Islet precursor cell (in vitro differentiated cells): Measurements from ENCODE around the gene GALNT12.
A peak's percentile ranks its signal among the peaks of the same experiment; 100 is the strongest.

ENCODE experiments used
- DNase-seq: peaks from one replicate; pipeline ENCODE4 v3.0.0-alpha.2; 2018

The GALNT12 gene

DNA sequence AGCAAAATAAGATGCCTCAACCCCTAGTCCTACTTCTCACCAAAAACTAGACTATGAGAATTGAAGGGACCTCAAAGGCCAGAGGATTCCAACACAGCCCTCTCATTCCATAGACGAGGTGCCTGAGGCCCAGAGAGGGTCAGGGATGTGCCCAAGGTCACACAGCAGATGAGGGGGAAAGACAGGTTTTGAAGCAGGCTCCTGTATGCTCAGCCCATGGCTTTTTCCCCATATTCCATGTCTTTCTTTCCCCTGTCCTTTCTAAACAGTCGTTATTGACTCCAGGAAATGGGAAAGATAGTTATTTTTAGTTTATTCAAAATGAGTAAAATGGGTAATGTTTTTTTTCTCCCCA, 75.1 kb downstream of the GALNT12 start:
- no peak for DNase-seq

DNA sequence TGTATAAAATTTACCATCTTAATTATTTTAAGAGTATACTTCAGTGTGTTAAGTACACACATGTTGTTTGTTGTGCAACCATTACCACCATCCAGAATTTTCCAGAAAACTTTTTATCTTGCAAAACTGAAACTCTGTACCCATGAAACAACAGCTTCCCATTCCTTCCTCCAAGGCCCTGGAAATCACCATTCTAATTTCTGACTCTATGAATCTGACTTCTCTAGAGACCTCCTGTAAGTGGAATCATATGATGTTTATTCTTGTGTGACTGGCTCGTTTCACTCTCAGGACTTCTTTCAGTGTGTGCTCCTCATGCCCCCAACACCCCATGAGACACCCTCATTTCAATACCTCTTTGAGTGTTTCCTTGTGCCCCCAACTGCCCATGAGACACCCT, 75.8 kb downstream of the GALNT12 start:
- no peak for DNase-seq

GRCh38 chr9:98884849-98885248, 77.4 kb downstream of the GALNT12 start:
- DNase-seq = no peak

GRCh38 chr9:98885575-98886295, 78.3 kb downstream of the GALNT12 start:
- DNase-seq = no peak

- no peak for DNase-seq
Measured at GRCh38 chr9:98886691-98887229, 79.3 kb downstream of the GALNT12 start.

DNA sequence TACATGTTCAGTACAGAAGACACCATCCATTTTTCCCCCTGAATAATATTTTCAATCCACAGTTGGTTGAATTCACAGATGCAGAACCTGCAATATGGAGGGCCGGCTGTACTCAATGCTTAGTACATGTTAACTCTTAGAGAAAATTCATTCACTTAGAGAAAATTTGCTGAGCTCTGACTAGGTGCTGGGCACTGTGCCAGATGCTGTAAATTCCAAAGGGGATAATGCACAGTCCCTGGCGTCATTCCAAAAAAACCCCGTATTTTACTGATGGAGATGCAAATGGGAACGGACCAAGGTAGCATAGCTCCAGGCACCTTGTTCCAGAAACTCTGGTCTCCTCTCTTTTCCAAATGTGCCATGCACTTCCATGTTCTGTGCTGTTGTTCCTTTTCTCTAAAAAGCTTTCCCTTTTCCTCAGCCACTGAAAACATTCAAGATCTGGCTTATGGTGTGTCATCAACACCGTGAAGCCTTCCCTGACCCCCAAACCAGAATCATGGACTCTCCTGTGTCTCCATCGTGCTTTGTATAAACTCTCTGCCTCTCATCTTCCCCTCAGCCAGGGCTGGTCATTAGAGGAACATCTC, 80.5 kb downstream of the GALNT12 start:
- no peak for DNase-seq

GRCh38 chr9:98888801-98889421, 81.4 kb downstream of the GALNT12 start:
- no peak for DNase-seq

GRCh38 chr9:98890256-98890655, 82.8 kb downstream of the GALNT12 start:
- DNase-seq = no peak

GRCh38 chr9:98892288-98892687, 84.8 kb downstream of the GALNT12 start:
- DNase-seq = no peak

DNA sequence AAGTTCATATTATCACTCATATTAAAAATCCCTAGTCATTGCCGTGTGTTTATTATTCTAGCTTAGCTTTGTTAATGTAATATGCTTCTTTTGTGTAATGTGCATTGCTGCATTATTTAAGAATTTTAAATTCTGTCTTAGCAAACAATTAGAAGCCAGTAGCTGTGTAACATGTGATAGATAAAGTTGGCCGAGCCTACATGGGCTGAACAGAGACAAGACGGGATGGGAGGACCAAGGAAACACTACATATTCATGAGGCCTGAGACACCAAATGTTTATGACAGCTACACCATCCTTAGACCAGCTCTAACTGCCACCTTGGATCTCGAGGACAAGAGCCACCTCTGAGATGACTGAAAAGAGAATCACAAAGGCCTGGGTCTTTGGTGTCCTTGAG, 85.2 kb downstream of the GALNT12 start:
- DNase-seq = no peak

DNA sequence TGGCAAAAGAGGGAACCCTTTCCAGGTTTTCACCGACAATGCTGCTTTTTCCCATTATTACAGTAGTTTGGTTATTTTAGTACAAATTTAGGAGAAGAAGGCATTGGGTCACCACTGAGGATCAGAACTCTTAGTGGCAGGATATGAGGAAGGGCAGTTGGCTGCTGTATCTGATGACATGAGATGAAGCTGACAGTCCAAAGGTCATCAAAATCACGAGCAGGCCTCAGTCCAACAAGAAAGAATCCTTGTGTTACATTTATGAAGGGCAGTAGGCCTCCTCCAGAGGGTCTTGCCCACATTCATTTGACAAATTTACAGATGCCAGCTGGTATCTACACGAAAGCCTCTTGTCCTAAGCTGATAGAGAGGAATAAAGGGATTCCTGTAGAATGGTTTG, 86.7 kb downstream of the GALNT12 start:
- no peak for DNase-seq

DNA sequence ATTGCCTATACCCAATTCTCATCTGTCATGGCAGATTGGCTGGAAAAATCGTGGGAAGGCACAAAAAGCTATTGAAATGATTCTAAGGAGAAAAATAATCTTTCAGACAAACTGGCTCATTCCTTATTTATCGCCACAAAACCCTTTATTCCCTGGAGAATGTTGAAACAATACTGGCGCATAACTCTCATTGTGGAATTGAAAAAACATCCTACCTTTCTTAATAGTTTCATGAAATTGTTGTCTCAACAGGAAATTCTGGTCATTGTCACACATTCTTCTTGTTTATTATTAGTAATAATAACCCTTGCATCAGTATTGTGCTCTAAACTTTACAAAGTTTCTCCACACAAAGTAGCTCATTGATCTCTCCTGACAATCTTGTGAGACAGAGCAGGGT, 87.3 kb downstream of the GALNT12 start:
- no peak for DNase-seq

DNA sequence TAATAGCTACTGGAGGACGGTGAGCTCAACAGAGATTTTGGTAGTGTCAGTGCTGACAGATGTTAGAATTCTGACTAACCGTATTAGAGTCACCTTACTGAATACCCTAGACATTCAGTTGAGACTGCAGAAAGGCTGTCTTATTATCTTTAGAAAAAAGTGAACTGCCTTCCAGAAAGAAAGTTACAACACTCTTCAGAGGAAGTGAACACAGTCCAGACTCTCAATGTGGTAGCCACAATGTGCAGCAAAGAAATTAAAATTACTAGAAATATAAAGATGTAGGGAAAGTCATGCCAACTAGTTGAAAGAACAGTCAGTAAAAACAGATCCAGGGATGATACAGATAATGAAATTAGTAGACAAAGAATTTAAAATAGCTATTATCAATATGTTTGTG, 89.2 kb downstream of the GALNT12 start:
- no peak for DNase-seq

- DNase-seq = no peak
Measured at GRCh38 chr9:98897745-98898144, 90.3 kb downstream of the GALNT12 start.

DNA sequence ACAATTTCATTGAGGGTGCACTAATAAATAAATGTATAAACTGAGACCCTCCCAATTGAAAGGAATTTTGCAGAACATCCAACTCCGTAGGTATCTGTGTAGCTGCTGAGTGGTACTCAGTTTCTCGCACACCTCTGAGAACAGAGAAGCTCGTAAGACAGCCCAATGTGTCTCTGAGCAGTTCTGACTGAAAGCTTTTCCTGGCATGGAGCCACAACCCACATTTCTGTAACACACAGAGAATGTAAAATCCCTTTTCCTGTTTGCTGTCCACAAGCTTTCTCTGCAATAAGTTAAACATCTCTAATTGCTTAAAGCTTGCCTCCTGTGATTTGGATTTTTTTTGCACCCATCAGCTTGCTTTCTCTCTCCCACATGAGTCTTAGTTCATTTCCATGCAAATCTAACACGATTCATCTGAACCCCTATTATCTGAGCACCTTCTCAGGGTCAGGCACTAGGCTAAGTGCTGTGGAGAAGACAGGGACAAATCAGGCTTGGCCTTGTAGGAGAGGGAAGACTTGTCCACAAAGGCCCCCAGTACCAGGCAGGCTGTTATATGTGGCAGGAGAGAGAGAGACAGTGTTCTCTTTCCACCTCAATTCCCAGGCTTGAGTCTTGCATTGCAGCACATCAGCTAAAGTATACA, 92.1 kb downstream of the GALNT12 start:
- peak; percentile 39 for DNase-seq
